Subcutaneous abdominal adipose tissue (tissue), 5 donors: Measurements from ENCODE around the gene F13A1.
A peak's percentile ranks its signal among the peaks of the same experiment; 100 is the strongest.

Experiments
- H3K27ac ChIP-seq: one replicate; pipeline ENCODE4 v1.7.0; 2013; ENCODE audit warnings: low read depth, mild to moderate bottlenecking, inconsistent platforms, low read length, moderate library complexity
- H3K27me3 ChIP-seq, 5 donors: one replicate each; pipeline ENCODE4 v1.7.0; 2013; ENCODE audit warnings: low read length in 5 of 5, inconsistent platforms in 1 of 5; ENCODE audit not compliant: control insufficient read depth in 5 of 5, insufficient read depth in 4 of 5
- H3K36me3 ChIP-seq, 5 donors: one replicate each; pipeline ENCODE4 v1.7.0; 2013; ENCODE audit warnings: low read length in 5 of 5; ENCODE audit not compliant: control insufficient read depth in 5 of 5, insufficient read depth in 5 of 5
- H3K4me1 ChIP-seq, 5 donors: one replicate each; pipeline ENCODE4 v1.7.0; 2013; ENCODE audit warnings: low read length in 5 of 5, mild to moderate bottlenecking in 3 of 5, moderate library complexity in 1 of 5; ENCODE audit not compliant: control insufficient read depth in 5 of 5, insufficient read depth in 5 of 5
- H3K4me3 ChIP-seq, 5 donors: one replicate each; pipeline ENCODE4 v1.7.0; 2013; ENCODE audit warnings: low read length in 5 of 5, low read depth in 1 of 5
- H3K9ac ChIP-seq, 5 donors: one replicate each; pipeline ENCODE4 v1.7.0; 2013; ENCODE audit warnings: low read length in 5 of 5, mild to moderate bottlenecking in 4 of 5, moderate library complexity in 3 of 5
- H3K9me3 ChIP-seq, 5 donors: one replicate each; pipeline ENCODE4 v1.7.0; 2013; ENCODE audit warnings: low read length in 5 of 5; ENCODE audit not compliant: control insufficient read depth in 5 of 5
- donor health status: healthy.
- donor health status: healthy.
- donor health status: healthy.
- donor health status: healthy.
- donor health status: healthy.

Gene F13A1

GRCh38 chr6:6351511-6352025 lies 31.1 kb upstream of the F13A1 start:
- no peak overlapping the region for H3K27ac ChIP-seq
- no peak overlapping the region for H3K4me3 ChIP-seq
- H3K9me3 ChIP-seq, result no peaks in the 10 kb centered on the region
- no peak overlapping the region for H3K9ac ChIP-seq
- H3K36me3 ChIP-seq, result no peaks in the 10 kb centered on the region
- peaks cover 0 to 15% (median 4%) of the 10 kb centered on the region in 5 donors for H3K4me1 ChIP-seq
- no peaks in the 10 kb centered on the region for H3K27me3 ChIP-seq

- H3K27ac ChIP-seq, result no peak overlapping the region
- no peak overlapping the region for H3K4me3 ChIP-seq
Measured at GRCh38 chr6:6350696-6351095, 30.2 kb upstream of the F13A1 start.

DNA sequence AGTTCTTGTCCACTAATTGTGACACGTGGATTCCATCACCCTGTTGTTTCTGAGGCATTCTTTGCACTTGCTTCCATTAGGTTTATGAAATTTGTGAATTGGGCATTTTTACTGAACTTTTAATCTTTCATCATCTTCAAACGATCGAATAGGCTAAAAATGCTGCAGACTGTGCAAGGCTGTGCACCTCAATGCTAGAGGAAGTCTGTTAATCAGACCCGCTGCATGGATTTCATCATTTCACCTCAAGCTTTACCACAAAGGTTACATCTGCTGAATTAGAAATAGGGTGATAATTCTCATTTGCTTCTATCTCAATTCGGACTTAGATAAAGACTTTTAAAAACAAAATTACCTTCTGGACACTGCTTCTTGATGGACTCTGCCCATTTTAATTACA lies 27.8 kb upstream of the F13A1 start:
- Histone ChIP-seq H3K27ac (no peak overlapping the region), H3K36me3 (no peaks in the 10 kb centered on the region), H3K4me3 (no peak overlapping the region), H3K4me1 (peaks cover 0 to 18% (median 6%) of the 10 kb centered on the region in 5 donors), H3K9me3 (no peaks in the 10 kb centered on the region), H3K9ac (no peak overlapping the region), H3K27me3 (no peaks in the 10 kb centered on the region)

More at GRCh38 chr6:6350696-6351095, 30.2 kb upstream of the F13A1 start:
- H3K27me3 ChIP-seq, result no peaks in the 10 kb centered on the region
- H3K9me3 ChIP-seq, result no peaks in the 10 kb centered on the region
- H3K9ac ChIP-seq, result no peak overlapping the region
- no peaks in the 10 kb centered on the region for H3K36me3 ChIP-seq
- peaks cover 0 to 18% (median 6%) of the 10 kb centered on the region in 5 donors for H3K4me1 ChIP-seq

DNA sequence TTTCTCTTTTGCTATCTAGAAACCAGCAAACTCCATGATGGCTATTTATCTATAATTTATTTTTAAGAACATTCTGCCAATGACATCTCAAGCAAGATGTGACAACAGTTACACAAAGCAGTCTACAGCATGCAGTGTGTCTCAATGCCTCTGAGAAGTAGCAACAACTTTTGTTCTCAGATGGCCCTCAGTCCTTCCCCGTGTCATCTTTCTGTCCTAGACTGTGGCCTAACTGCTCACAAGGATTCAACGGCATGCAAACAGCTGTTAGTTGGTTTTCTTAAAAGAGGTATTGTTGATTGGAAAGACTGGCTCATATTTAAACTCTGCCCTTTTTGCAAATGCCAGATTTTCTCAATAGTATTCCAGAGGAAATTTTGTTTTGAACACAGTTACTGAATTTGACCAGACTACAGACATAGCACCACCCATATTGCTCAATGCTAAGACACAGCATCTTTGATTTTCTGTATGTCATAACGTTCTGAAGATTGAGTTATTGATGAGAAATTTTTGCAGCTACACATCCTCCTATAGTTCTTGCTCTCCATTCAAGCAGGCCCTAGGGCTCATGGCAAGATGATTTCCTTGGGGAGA lies 26.1 kb upstream of the F13A1 start:
- Histone ChIP-seq H3K4me1 (peaks cover 0 to 18% (median 6%) of the 10 kb centered on the region in 5 donors), H3K4me3 (no peak overlapping the region), H3K27ac (no peak overlapping the region), H3K9ac (no peak overlapping the region), H3K9me3 (no peaks in the 10 kb centered on the region), H3K36me3 (no peaks in the 10 kb centered on the region), H3K27me3 (no peaks in the 10 kb centered on the region)

GRCh38 chr6:6333501-6333900 lies 13.0 kb upstream of the F13A1 start:
- Histone ChIP-seq H3K36me3 (no peaks in the 10 kb centered on the region), H3K27ac (no peak overlapping the region), H3K9ac (no peak overlapping the region), H3K4me1 (peaks cover 0 to 36% (median 28%) of the 10 kb centered on the region in 5 donors), H3K27me3 (no peaks in the 10 kb centered on the region), H3K9me3 (peaks cover 0 to 4% (median 0%) of the 10 kb centered on the region in 5 donors), H3K4me3 (no peak overlapping the region)

DNA sequence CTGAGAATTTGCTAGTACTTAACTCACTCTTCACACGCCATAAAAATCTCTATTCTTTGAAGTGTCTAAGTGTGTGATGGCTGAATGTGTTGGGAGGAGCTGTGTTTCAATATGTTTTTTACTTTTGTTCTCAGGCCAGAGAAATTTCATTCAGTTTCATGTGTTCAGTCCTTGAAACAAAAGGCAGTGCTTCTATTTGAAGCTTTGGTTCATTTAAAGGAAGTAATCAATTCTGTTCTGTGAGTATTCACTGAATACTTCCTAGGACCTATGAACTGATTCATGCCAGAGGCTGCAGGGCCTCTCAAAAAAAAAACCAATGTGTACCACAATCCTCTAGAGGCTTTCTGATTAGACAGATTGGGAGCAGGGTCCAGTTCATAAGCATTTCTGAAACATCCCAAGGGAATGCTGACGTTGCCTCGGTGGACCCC lies 12.4 kb upstream of the F13A1 start:
- Histone ChIP-seq H3K27me3 (no peaks in the 10 kb centered on the region), H3K9me3 (peaks cover 0 to 4% (median 0%) of the 10 kb centered on the region in 5 donors), H3K4me3 (no peak overlapping the region), H3K27ac (no peak overlapping the region), H3K36me3 (no peaks in the 10 kb centered on the region), H3K9ac (no peak overlapping the region), H3K4me1 (peaks cover 0 to 42% (median 28%) of the 10 kb centered on the region in 5 donors)

- no peaks in the 10 kb centered on the region for H3K27me3 ChIP-seq
- peaks cover 0 to 4% (median 0%) of the 10 kb centered on the region in 5 donors for H3K9me3 ChIP-seq
- H3K4me3 ChIP-seq, result peak overlapping the region in 2 of 5 donors; percentile 3 to 5
- H3K4me1 ChIP-seq, result peaks cover 0 to 42% (median 28%) of the 10 kb centered on the region in 5 donors
- no peaks in the 10 kb centered on the region for H3K36me3 ChIP-seq
- no peak overlapping the region for H3K27ac ChIP-seq
- H3K9ac ChIP-seq, result peak overlapping the region in 1 of 5 donors; percentile 9
Measured at GRCh38 chr6:6331946-6332601, 11.6 kb upstream of the F13A1 start.

DNA sequence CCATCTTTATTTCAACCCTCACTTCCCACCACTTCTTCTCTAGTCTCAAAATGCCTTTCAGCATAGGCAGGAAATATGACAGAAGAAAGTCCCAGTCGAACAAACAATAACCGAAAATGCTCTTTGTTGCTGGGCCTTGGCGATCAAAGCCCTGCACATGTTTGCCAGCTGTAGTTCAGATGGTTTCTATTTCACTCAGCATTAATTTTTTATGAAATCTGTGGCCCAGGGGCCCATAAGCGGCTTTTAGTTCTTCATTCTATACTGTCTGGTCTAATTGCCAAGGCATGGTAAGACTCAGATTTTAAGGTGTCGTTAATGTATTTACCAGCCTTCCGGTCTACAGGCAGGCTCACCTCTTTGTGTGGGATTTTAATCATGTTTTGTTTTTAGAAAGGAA lies 10.9 kb upstream of the F13A1 start:
- H3K36me3 ChIP-seq, result no peaks in the 10 kb centered on the region
- no peak overlapping the region for H3K4me3 ChIP-seq
- H3K9ac ChIP-seq, result no peak overlapping the region
- peaks cover 0 to 42% (median 28%) of the 10 kb centered on the region in 5 donors for H3K4me1 ChIP-seq
- no peaks in the 10 kb centered on the region for H3K27me3 ChIP-seq
- H3K27ac ChIP-seq, result peak overlapping the region; percentile 66
- peaks cover 0 to 4% (median 0%) of the 10 kb centered on the region in 5 donors for H3K9me3 ChIP-seq

DNA sequence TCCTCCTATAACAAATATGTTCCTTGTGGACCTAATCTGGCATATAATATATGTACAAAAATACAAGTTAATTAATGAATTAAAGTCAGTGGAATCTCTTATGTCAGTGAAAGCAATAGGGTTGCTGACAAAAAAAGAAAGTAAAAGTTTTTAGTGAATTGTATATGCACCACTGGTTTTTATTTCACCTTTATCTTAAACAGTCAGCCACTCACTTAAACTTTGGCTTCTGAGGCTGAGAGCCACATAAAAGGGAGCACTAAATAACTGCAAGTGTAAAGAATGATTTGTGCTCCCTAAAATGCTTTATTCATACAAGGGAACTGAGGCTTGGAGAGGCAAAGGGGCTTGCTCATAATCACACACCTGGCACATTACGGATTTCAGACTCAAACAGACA lies 9.9 kb upstream of the F13A1 start:
- Histone ChIP-seq H3K9me3 (peaks cover 0 to 1% (median 0%) of the 10 kb centered on the region in 5 donors), H3K36me3 (no peaks in the 10 kb centered on the region), H3K9ac (no peak overlapping the region), H3K4me3 (no peak overlapping the region), H3K27me3 (no peaks in the 10 kb centered on the region), H3K4me1 (peaks cover 0 to 42% (median 31%) of the 10 kb centered on the region in 5 donors), H3K27ac (peak overlapping the region; percentile 66)

DNA sequence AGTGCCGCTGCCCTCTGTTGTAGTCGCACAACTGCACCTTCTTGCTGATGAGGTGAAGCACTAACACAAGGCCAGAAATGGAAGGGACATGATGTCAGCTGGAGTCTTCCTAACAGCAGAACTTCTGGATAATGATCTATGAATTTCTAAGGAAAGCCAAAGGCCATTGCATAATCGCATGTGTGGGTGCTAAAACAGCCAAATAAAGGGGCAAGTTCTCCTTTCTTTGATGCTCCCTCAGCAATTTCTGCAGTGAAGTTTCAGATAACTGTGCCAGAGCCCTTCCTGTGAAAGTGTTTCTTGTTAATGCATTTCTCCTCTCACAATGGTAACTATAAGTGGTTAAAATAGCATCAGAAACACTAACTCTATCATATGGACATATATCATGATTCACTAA lies 8.0 kb upstream of the F13A1 start:
- Histone ChIP-seq H3K4me1 (peaks cover 0 to 43% (median 30%) of the 10 kb centered on the region in 5 donors), H3K36me3 (no peaks in the 10 kb centered on the region), H3K27ac (no peak overlapping the region), H3K4me3 (no peak overlapping the region), H3K9ac (no peak overlapping the region), H3K27me3 (peaks cover 0 to 2% (median 0%) of the 10 kb centered on the region in 5 donors), H3K9me3 (no peaks in the 10 kb centered on the region)
